ENCODE measurements around the gene ASCC3. TPM values are rescaled to one million over a fixed set of nuclear protein-coding genes. Genes with fewer than 3 reads are reported as not detected.
"Not testable (repeated sequence)": the region's sequence is repeated elsewhere in the genome, so short reads cannot be mapped to it uniquely, and the experiment has no call there.

The ASCC3 gene
- total RNA-seq, 1 donor from 2014 or later = 12.7 TPM

DNA sequence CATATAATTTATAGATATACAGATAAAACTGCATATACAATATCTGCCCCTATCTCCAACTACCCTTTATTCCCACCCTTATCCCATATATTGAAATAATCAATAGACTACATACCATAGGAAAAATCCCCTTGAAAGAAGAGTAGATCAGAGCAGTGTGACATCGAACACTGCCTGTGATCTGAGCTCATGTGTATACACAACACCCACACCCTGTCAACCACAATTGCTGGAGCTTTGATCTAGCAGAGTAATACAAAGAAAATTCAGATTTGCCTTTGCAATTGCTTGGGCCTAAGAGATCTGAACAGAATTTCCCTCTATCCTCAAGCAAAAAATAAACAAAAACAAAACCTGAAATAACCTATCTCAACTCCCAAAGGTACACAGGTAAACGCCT, 119.3 kb downstream of the ASCC3 start:
- H3K4me3 ChIP-seq = no peak overlapping the region
- DNase-seq (ENCODE audit: low spot score in 2 of 2) = no peak
- H3K9me3 ChIP-seq = no peaks in the 10 kb centered on the region
- H3K27me3 ChIP-seq = no peaks in the 10 kb centered on the region
- H3K4me1 ChIP-seq = no peaks in the 10 kb centered on the region
- intact Hi-C loops (cut with DNase I) = no loop called here
- no peak overlapping the region for H3K27ac ChIP-seq
- H3K36me3 ChIP-seq = peaks cover 9 to 48% of the 10 kb centered on the region in 2 donors
- TF ChIP-seq, protein P1, sequence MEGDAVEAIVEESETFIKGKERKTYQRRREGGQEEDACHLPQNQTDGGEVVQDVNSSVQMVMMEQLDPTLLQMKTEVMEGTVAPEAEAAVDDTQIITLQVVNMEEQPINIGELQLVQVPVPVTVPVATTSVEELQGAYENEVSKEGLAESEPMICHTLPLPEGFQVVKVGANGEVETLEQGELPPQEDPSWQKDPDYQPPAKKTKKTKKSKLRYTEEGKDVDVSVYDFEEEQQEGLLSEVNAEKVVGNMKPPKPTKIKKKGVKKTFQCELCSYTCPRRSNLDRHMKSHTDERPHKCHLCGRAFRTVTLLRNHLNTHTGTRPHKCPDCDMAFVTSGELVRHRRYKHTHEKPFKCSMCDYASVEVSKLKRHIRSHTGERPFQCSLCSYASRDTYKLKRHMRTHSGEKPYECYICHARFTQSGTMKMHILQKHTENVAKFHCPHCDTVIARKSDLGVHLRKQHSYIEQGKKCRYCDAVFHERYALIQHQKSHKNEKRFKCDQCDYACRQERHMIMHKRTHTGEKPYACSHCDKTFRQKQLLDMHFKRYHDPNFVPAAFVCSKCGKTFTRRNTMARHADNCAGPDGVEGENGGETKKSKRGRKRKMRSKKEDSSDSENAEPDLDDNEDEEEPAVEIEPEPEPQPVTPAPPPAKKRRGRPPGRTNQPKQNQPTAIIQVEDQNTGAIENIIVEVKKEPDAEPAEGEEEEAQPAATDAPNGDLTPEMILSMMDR (IDR thresholded peaks at IDR 0.05) = no peak

GRCh38 chr6:100758386-100758785, 122.7 kb downstream of the ASCC3 start:
- H3K27me3 ChIP-seq; H3K27ac ChIP-seq; H3K4me3 ChIP-seq; DNase-seq (ENCODE audit: low spot score in 2 of 2); intact Hi-C loops (cut with DNase I); H3K4me1 ChIP-seq; H3K9me3 ChIP-seq: not testable (repeated sequence)
- peaks cover 3 to 31% of the 10 kb centered on the region in 2 donors for H3K36me3 ChIP-seq

- no peaks in the 10 kb centered on the region for H3K9me3 ChIP-seq
- no peak for DNase-seq (ENCODE audit: low spot score in 2 of 2)
- H3K27ac ChIP-seq = no peak overlapping the region
- intact Hi-C loops (cut with DNase I) = no loop called here
- no peaks in the 10 kb centered on the region for H3K27me3 ChIP-seq
- no peaks in the 10 kb centered on the region for H3K4me1 ChIP-seq
- TF ChIP-seq, protein P1 (IDR thresholded peaks at IDR 0.05) = no peak
- no peak overlapping the region for H3K4me3 ChIP-seq
- no peaks in the 10 kb centered on the region for H3K36me3 ChIP-seq
These were observed 127.7 kb downstream of the ASCC3 start for GRCh38 chr6:100753421-100753820.

DNA sequence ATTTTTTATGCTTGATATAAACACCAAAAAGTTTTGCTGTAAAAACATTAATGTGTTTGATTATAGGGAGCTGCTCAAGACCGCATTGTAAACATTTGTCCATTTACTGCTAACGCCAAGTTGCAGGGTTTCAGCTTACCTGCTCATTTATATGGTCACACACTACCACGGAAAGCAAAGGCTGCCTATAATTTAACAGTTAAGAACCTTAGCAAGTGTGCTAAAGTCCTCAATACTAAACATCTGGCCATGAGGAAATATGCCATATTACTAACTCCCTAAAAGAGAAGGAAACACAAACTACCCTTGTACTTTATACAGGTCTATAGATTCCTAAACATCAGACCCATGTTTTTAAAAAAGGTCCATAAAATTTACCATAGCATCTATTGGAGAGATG, 129.5 kb downstream of the ASCC3 start:
- no peaks in the 10 kb centered on the region for H3K27me3 ChIP-seq
- DNase-seq (ENCODE audit: low spot score in 2 of 2) = no peak
- H3K4me3 ChIP-seq = no peak overlapping the region
- intact Hi-C loops (cut with DNase I) = no loop called here
- no peaks in the 10 kb centered on the region for H3K9me3 ChIP-seq
- H3K4me1 ChIP-seq = no peaks in the 10 kb centered on the region
- TF ChIP-seq, protein P1 (IDR thresholded peaks at IDR 0.05) = no peak
- no peak overlapping the region for H3K27ac ChIP-seq
- no peaks in the 10 kb centered on the region for H3K36me3 ChIP-seq

- Histone ChIP-seq H3K9me3 (no peaks in the 10 kb centered on the region), H3K4me3 (no peak overlapping the region), H3K27me3 (no peaks in the 10 kb centered on the region), H3K36me3 (peaks cover 8 to 17% of the 10 kb centered on the region in 2 donors), H3K27ac (no peak overlapping the region), H3K4me1 (no peaks in the 10 kb centered on the region)
- no peak for DNase-seq (ENCODE audit: low spot score in 2 of 2)
- intact Hi-C loops (cut with DNase I) = no loop called here
- TF ChIP-seq, protein P1 (IDR thresholded peaks at IDR 0.05) = no peak
These were observed 135.6 kb downstream of the ASCC3 start for GRCh38 chr6:100745419-100746041.

DNA sequence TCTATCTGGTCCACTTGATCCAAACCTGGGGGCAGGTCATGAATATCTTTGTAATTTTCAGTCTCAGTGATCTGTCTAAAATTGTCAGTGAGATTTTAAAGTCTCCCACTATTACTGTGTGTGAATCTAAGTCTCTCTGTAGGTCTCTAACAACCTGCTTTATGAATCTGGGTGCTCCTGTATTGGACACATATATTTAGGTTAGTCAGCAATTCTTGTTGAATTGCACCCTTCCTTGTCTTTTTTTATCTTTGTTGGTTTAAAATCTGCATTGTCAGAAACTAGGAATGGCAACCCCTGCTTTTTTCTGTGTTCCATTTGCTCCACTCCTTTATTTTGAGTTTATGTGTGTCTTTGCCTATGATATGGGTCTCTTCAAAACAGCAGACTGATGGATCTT, 140.7 kb downstream of the ASCC3 start:
- TF ChIP-seq, protein P1 (IDR thresholded peaks at IDR 0.05) = no peak
- H3K27me3 ChIP-seq = no peaks in the 10 kb centered on the region
- peaks cover 8 to 17% of the 10 kb centered on the region in 2 donors for H3K36me3 ChIP-seq
- H3K4me1 ChIP-seq = no peaks in the 10 kb centered on the region
- no peak for DNase-seq (ENCODE audit: low spot score in 2 of 2)
- H3K27ac ChIP-seq = no peak overlapping the region
- intact Hi-C loops (cut with DNase I) = no loop called here
- no peak overlapping the region for H3K4me3 ChIP-seq
- peaks cover 0 to 9% of the 10 kb centered on the region in 2 donors for H3K9me3 ChIP-seq

DNA sequence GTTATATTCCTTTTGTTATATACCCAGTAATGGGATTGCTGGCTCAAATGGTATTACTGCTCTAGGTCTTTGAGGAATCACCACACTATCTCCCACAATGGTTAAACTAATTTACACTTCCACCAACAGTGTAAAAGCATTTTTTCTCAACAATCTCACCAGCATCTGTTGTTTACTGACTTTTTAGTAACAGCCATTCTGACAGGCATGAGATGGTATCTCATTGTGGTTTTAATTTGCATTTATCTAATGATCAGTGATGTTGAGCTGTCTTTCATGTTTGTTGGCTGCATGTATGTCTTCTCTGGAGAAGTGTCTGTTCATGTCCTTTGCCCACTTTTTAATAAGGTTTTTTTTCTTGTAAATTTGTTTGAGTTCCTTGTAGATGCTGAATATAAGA, 143.4 kb downstream of the ASCC3 start:
- peaks cover 6 to 11% of the 10 kb centered on the region in 2 donors for H3K36me3 ChIP-seq
- intact Hi-C loops (cut with DNase I); H3K4me3 ChIP-seq; H3K27me3 ChIP-seq; H3K27ac ChIP-seq; H3K4me1 ChIP-seq; H3K9me3 ChIP-seq; DNase-seq (ENCODE audit: low spot score in 2 of 2): not testable (repeated sequence)

Data from ascending aorta (tissue), 2 donors.